GM19238 (cell line): ENCODE results near the gene MAD1L1.
"Not testable (repeated sequence)": the region's sequence is repeated elsewhere in the genome, so short reads cannot be mapped to it uniquely, and the experiment has no call there.

Experiments
- DNase-seq: peaks from one replicate; pipeline ENCODE4 v3.0.0; 2011; ENCODE audit warnings: low spot score; ENCODE audit not compliant: insufficient read length

MAD1L1 gene

DNA sequence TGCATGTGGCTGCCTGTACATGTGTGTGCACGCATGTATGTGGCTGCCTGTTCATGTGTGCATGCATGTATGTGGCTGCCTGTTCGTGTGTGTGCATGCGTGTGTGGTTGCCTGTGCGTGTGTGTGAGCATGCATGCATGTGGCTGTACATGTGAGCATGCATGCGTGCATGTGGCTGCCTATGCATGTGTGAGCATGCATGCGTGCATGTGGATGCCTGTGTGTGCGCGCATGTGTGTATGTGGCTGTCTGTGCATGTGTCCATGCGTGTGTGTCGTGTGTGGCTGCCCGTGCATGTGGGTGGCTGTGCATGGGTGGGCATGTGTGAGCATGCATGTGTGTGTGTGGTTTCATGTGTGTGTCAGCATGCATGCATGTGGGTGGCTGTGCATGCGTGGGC, 344.3 kb downstream of the MAD1L1 start:
- no peak for DNase-seq

DNA sequence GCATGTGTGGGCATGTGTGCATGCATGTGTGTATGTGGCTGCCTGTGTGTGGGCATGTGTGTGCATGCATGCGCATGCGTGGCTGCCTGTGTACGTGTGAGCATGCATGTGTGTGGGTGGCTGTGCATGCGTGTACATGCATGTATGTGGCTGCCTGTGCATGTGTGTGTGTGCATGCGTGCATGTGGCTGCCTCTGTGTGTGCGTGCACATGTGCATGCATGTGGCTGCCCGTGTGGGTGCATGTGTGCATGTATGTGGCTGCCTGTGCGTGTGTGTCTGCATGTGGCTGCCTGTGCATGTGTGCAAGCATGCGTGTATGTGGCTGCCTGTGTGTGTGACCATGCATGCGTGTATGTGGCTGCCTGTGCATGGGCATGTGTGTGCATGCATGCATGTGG, 345.5 kb downstream of the MAD1L1 start:
- no peak for DNase-seq

DNA sequence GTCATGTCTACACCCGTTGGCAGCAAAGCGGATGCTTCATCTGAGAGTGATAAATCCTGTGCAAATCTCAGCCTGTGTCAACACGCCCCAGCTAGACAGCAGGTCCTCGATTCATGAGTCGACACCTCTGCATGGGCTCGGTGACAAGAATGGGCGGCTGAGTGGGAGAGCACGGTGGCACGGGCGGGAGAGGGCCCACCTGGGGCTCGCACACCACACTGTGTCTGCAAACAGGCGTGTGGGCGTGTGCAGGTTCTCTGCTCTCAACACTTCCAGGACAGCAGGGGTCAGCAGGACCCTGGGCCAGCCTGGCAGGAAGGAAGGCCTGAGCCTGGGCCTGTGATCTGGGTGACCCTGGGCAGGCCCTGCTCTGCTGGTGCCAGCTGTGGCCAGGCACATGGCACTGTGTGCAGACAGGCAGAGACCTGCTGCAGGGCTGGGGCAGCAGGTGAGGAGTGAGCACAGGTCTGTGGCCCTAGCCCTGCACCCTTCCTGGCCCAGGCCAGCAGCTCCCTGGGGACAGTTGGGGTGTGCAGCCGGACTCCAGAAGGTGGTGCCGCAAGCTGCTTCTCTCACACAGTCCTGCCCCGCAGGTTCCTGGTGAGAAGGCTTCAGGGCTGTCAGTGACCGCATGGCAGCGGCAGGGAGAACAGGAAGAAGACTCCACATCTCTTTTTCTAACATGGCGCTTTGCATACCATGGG, 346.2 kb downstream of the MAD1L1 start:
- DNase-seq = no peak

DNA sequence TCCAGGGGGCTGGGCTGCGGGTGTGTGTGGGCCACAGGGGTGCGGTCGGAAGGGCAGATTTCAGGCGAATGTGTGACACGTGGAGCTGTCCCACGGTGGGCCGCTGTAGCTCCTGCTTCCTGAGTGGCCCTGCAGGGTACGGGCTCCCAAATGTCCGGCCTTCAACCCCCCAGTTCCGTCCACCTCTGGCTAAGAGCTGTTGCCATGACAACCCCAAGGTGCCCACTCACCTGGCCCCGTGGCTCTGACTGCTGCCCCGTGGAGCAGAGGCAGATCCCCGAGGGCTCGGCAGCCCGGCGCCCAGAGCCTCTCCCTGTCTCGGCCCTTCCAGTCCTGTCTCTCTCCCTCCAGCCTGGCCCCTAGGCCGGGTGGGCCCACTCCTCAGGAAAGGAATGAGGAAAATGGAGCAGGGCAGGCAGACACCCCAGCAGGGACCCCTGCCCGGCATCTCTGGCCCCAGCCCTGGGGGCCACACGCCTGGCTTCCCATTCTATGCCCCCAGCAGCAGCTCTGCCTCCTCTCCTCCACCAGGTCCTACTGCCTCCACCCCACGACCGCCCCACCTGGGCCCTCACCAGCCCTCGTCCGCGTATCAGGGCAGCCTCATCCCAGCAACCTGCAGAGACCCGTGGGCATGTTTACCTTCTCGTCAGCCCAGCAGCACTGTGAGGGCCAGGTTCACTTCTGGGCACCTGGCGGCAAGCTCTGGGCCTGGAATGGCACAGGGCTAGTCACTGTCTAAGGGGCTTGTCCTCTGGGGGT, 347.1 kb downstream of the MAD1L1 start:
- no peak for DNase-seq

DNA sequence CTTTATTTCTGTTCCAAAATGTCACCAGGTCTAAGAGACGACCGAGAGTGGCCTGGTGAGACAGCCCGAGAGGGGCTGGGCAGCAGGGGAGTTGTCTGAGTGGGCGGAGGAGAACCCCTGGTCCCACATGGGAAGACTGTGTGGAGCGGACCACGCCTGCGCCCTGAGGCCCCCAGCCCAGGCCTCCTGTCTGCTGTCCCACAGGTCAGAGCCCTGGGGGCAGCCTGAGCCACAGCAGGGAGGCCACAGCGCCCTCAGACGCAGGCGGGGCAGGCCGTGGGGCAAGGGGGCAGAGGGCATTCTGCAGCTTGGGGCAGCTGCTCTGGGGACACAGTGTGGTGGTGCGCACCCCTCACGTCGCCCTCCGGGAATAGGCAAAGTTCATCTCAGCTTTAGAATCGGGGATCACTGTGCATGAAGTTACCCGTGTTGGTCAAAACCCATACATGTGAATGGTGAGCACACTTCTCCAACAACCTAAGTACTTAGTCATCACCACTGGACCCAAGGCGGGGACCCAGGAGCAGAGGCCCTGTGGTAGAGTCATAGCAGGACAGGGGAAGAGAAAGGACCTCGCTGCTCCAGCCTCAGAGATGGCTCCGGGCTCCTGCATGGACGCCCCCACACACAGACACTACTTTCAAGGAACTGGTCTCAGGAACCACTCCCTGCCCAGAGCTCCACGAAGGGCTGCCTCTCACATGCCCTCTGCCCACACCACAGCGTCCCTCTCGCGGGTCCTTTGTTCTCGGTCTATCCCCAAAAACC, 348.0 kb downstream of the MAD1L1 start:
- DNase-seq = no peak

DNA sequence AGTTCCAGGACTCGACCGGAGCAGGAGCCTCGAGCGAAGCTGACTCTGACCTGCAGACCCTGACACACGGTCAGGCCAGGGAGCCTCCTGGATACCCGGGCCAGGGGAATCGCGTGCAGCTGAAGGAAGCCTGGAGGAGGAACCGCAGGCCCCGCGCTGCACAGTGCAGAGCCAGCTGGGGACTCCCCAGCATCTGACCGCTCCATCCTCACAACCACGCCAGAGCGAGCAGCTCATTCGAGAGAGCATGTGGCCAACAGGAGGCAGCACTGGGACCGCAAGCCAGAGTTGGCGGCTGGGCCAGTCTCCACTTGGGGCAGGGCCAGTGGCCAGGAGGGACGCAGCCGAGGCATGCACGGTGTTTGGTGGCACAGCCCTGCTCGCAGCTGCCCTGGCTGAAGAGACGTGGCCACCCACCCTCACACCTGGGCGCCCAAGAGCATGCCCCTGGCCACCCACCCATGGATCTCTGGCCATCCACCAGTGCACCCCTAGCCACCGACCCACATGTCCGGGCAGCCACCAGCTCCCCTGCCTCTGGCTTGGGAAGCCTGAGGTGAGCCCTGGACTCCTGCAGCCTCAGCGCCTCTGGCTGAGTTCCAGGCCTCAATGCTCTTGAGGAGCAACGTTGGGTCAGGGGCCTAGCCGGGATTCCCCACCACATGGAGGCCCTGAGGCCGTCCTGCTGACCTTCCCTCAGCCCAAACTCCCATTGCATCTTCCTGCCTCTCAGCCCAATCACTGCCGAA, 348.7 kb downstream of the MAD1L1 start:
- DNase-seq = no peak

DNA sequence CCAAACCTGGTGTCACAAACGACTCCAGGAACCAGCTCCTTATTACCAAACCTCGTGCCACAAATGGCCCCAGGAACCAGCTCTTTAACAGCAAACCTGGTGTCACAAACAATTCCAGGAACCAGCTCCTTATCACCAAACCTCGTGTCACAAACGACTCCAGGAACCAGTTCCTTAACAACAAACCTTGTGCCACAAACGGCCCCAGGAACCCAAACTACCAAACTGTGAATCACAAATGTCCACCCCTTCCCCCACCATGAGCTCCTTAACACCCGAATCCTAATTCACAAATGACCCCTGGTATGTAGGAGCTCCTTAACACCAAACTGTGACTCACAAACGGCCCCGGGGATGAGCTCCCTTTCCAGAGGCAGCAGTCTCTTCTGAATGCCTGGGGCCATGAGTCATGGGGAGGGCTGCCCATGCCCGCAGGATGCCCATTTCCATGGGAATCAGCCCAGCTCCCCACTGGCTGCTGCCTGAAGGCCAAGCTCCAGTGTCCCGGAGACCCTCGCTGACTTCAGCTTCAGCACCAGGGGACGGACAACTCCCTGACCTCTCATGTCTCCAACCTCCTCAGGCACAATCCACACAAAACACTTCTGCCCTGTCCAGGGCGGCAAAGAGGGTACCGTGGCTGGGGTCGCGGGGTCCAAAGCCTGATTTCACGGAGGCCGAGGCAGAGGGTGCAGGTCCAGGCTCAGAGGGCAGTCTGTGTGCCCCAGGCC, 349.5 kb downstream of the MAD1L1 start:
- no peak for DNase-seq

DNA sequence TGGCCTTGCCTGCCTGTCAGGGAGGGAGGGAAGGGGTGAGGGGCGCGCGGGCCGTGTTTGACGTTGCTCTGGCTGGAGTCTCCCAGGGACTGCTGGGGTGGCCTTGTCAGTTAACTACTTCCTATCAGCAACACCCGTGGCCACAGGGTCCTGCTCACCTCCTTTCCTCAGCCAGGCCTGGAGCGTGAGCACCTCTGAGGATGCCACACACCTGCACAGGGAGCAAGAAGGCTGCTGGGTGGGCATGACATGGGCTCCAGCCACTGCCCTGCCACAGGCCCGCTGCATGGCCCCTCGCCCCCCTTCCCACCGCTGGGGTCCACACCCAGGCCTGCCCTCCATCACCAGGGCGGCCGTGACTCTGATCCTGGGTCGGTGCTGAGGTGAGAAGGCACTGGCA, 350.3 kb downstream of the MAD1L1 start:
- DNase-seq = no peak

DNA sequence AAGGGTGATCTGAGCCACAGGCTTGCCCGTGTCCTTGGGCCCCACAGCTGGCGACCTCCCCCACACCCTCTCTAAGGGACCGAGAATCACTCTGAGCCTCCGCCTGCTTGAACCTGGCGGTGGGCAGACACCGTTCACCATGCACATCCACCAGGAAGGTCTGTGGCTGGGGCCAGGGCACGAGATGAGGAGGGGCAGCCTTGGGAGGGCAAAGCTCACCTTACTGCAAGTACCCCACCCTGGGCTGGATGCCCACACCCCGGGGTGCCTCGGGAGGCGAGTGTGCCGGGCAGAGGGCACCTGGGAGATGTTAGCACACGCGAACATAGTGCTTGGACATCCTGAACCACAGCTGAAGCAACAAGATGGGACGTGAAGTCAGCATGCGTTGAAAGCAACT, 350.8 kb downstream of the MAD1L1 start:
- DNase-seq = no peak

DNA sequence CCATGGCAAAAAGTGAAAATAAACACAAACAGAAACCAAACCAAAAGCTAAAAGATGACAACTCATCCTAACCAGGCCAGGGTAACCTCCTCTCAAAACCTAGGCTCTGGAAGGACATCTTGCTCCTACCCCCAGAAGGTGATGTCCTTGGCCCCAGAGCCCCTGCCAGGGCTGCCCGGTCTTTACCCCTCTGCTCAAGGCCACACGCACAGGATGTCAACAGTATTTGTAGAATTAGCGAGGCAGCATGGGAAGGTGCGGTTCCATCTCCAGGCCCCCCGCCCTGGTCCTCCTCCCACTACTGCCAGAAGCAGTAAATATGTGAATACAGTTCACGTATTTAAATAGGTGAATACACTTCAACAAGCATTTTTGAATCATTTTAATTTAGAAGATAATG, 356.1 kb downstream of the MAD1L1 start:
- DNase-seq = not testable (repeated sequence)

DNA sequence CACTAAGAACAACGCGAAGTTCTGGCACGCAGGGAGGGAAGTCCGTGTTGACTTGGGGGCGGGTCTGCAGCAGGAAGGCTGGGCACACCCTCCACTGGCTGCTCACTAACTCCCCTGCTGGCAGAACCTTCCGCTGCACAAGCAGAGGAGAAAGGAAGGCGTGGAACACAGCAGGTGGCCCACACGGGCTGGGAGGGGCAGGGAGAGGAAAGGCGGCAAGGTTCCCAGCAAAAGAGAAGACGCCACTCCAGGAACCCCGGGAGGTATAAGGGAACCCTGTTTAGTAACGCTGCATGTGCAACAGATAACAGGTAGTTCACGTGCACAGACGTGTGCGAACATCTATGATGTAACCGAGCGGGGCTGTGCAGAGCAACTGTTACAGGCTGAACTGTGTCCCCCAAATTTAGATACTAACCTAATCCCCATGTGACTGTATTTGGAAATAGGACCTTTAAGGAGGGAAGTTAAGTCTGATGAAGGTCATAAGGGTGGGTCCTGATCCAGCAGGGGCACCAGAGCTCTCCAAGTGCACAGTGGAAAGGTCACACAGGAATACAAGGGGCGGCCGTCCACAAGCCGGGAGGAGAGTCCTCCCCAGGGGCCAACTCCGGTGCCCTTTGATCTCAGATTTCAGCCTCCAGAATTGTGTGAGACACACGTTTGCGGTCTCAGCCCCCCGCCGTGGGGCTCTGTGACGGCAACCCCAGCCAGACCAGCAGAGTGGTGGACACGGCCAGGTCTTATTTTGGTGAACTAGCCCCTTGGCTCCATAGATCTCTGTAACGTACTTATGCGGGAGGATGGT, 357.1 kb downstream of the MAD1L1 start:
- not testable (repeated sequence) for DNase-seq

DNA sequence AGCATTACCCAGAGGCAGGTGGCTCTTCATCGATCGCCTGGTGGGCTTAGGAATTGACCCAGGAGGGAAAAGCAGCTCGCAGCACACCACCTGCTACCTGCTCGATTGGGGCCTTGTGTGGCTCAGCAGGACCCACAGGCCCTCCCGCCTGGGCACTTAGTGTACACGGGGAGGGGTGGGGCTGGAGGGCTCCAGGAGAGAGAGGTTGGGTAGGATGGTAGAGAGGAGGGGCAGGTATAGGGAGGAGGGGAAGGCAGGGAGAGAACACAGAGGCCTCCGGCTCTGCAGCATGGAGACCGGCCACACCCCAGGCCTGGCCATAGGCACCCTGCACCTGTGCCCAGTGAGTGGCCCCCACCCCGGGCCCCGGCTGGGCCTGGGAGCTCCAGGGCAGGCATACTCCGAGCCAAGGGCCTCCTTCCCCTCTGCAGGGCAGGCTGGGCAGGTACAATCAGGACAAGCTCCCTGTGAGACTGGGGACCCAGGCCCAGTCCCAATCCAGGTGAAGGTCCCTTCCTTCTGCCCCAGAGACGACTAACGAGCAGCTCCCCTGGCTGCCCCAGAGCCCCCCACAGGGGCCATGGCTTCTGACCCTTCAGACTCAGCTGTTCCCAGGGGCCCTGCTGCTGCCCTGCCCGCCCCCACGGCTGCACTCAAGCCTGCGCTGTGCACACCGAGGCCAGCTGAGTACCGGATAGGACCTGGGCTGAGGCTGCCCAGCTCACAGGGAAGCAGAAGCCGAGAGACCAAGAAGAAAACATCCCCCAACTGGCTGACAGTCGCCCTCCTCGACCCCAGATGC, 358.0 kb downstream of the MAD1L1 start:
- not testable (repeated sequence) for DNase-seq

DNA sequence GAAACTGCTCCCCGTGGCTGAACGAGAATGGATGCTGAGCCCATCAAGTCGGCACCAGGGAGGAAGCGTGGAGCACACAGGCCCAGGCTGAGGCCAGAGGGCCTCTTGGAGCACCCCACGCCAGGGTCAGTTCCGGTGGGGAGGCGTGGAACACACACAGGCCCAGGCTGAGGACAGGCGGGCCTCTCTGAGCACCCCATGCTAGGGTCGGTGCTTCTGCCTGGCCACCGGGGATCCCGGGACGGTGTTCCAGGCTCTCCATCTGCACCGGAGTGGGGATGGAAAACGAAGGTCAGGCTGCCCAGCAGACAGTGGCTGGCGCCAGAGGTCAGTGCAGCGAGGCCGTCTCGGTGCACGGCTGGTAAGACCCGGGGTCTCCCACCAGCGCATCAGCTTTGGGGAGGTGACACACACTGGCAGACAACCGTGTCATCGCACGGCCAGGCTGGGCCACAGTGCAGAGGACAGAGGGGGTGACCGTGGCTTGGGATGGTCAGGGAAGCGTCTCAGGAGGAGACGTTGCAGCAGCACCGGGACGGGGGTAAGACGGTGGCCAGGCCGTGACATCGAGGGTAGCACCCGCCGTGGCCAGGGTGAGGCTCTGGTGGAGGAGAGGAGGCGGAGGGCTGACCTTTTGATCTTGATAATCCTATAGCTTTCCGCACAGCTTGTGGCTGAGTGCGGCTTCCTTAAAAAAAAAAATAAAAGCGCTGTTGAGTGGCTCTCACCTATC, 358.7 kb downstream of the MAD1L1 start:
- no peak for DNase-seq

DNA sequence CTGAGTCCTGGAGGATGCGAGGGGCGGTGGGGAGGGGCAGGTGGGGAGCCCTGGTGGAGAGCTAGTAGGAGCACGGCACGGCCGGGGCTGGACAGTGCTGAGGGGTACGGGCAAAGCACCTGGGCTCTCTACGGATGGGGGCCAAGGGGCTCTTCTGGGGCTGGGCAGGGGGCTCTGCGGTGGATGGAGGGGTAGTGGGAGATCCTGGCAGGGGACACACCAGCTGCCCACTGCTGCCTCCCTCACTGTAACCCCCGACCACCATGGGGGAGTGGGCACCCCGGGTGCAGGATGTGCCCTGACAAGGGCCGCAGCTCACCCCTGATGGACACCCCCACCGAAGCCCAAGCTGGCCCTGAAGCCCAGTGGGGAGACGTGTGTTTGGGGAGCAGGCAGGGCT, 359.3 kb downstream of the MAD1L1 start:
- no peak for DNase-seq

DNA sequence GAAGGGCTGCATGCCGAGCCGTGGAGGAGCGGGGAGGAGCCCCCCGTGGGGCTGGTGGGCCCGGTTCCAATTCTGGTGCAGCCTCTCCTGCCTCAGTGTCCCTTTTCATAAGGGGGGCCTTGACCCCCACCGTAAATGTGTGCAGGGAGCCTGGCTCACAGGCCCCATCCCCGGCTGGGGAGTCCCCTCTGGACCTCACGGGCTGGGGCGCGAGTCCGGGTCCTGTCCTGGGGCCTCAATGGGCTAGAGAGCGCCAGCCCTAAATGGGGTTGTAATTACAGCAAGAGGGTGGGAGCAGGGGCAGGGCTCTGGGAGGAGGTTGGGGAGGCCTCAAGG, 359.7 kb downstream of the MAD1L1 start:
- DNase-seq = no peak

DNA sequence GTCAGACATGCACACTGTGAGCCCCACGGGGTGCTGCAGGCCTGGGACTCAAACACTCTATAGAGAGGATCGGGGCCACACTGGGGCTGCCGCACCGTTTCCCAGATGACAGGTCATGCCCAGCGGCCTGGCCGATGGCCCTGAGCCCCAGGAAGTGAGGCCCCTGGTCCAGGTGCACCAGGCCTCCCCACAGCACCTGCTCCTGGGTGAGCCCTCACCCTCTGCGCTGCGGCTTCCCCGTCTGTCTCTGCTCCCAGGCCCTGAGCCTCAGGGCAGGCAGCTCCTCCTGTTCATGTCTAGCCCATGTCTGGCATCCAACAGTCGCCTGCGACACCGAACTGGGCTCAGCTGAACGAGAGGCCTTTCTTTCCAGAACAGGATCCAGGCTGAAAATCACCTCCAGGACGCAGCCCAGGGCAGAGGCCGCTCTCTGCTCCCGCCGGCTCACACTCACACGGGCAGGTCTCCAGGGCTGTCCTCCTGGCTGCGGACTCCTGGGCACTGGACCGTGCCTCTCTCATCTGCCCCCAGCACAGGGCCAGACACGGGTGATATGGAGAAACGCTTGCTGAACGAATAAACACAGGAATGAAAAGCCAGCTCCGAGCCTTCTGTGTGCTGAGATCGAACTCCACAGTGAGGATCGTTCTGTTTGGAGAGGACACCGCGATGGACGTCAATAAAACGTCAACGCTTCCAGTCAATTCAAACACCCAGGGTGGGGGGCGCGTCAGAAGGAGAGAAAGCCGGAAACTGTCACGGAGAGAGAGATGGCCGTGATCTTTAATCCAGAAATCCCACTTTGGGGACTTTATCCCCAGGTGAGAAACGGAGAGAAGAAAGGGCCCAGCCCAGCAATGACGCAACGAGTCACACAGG, 360.3 kb downstream of the MAD1L1 start:
- no peak for DNase-seq

DNA sequence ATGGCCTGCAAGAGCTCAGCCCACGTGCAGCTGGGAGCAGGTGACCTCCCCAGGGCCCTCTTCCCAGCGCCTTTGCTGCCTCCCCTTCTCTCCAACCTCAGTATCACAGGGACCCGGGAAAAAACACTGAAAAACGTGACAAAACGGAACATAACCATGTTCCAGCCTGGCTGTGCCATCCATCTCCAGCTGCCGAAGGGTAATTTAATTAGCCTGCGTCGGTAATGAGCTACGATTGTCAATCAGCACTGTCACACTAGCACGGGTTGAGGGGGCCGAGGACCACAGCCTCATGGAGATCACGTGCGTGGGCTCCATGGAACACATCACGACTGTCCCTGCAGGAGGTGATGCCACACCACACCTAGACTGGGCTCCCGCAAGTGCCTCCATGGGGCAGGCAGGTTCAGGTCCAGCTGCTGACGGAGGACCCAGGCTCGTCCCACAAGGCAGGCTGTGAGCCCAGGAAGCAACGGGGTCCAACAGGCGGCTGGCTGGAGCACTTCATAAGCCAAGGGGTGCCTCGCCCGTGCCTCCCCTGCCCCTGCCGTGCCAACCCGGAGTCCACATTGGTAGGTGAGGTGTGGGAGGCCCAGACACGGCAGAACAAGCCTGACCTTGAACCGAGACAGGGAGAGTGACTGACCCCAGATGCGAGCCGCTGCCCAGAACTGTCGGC, 363.2 kb downstream of the MAD1L1 start:
- no peak for DNase-seq
